H9 (cell line): ENCODE results near the gene SDK1. TPM values are rescaled to one million over a fixed set of nuclear protein-coding genes. Genes with fewer than 3 reads are reported as not detected.

ENCODE experiments used
- DNase-seq: peaks from one replicate; pipeline ENCODE4 v3.0.0-alpha.2; 2017
- H2AFZ ChIP-seq: one replicate; pipeline ENCODE4 v1.6.1; 2013; ENCODE audit warnings: mild to moderate bottlenecking, low read length, control low read depth, moderate library complexity
- H2AK5ac ChIP-seq: 2 replicates; pipeline ENCODE4 v1.6.1; 2013; ENCODE audit warnings: low read length, control low read depth, mixed read lengths; ENCODE audit not compliant: insufficient read length
- H2BK120ac ChIP-seq: one replicate; pipeline ENCODE4 v1.6.1; 2013; ENCODE audit warnings: low read depth, mild to moderate bottlenecking, low read length, control low read depth, inconsistent platforms; ENCODE audit not compliant: poor library complexity, severe bottlenecking
- H2BK12ac ChIP-seq: 2 replicates; pipeline ENCODE4 v1.6.1; 2013; ENCODE audit warnings: low read length, control low read depth, mixed read lengths, low read depth; ENCODE audit not compliant: insufficient read length
- H2BK15ac ChIP-seq: 2 replicates; pipeline ENCODE4 v1.6.1; 2013; ENCODE audit warnings: low read depth, low read length, control low read depth
- H2BK20ac ChIP-seq: one replicate; pipeline ENCODE4 v1.6.1; 2013; ENCODE audit warnings: low read depth, mild to moderate bottlenecking, low read length, control low read depth, inconsistent platforms; ENCODE audit not compliant: poor library complexity, severe bottlenecking
- H2BK5ac ChIP-seq: 2 replicates; pipeline ENCODE4 v1.6.1; 2013; ENCODE audit warnings: low read length, control low read depth, mixed read lengths; ENCODE audit not compliant: insufficient read length
- H3K14ac ChIP-seq: 2 replicates; pipeline ENCODE4 v1.6.1; 2013; ENCODE audit warnings: low read length, control low read depth; ENCODE audit not compliant: insufficient read depth
- H3K18ac ChIP-seq: 2 replicates; pipeline ENCODE4 v1.6.1; 2013; ENCODE audit warnings: low read depth, mild to moderate bottlenecking, mixed read lengths, low read length, control low read depth; ENCODE audit not compliant: insufficient read length
- H3K23ac ChIP-seq: 2 replicates; pipeline ENCODE4 v1.6.1; 2013; ENCODE audit warnings: low read length, control low read depth, mixed read lengths, low read depth; ENCODE audit not compliant: insufficient read length
- H3K23me2 ChIP-seq: 2 replicates; pipeline ENCODE4 v1.6.1; 2013; ENCODE audit warnings: low read depth, mild to moderate bottlenecking, mixed read lengths, low read length, control low read depth; ENCODE audit not compliant: insufficient read length, poor library complexity, severe bottlenecking
- H3K27ac ChIP-seq: 2 replicates; pipeline ENCODE4 v1.5.1; 2013; ENCODE audit warnings: low read length, control low read depth, mixed read lengths, low read depth; ENCODE audit not compliant: insufficient read length
- H3K27me3 ChIP-seq: 2 replicates; pipeline ENCODE4 v1.6.1; 2013; ENCODE audit warnings: low read length, control low read depth, inconsistent platforms; ENCODE audit not compliant: insufficient read depth
- H3K4ac ChIP-seq: 2 replicates; pipeline ENCODE4 v1.6.1; 2013; ENCODE audit warnings: low read depth, mild to moderate bottlenecking, control low read depth, inconsistent platforms, low read length, moderate library complexity
- H3K4me1 ChIP-seq: 2 replicates; pipeline ENCODE4 v1.6.1; 2013; ENCODE audit warnings: low read length, control low read depth, inconsistent platforms; ENCODE audit not compliant: insufficient read depth
- H3K4me2 ChIP-seq: 2 replicates; pipeline ENCODE4 v1.6.1; 2013; ENCODE audit warnings: low read length, control low read depth, mixed read lengths; ENCODE audit not compliant: insufficient read length, insufficient read depth
- H3K56ac ChIP-seq: 2 replicates; pipeline ENCODE4 v1.6.1; 2013; ENCODE audit warnings: low read depth, mild to moderate bottlenecking, mixed read lengths, low read length, control low read depth; ENCODE audit not compliant: insufficient read length
- H3K79me1 ChIP-seq: 2 replicates; pipeline ENCODE4 v1.6.1; 2013; ENCODE audit warnings: low read depth, mild to moderate bottlenecking, moderate library complexity, low read length, control low read depth, inconsistent platforms; ENCODE audit not compliant: insufficient read depth, poor library complexity, severe bottlenecking
- H3K79me2 ChIP-seq: 2 replicates; pipeline ENCODE4 v1.6.1; 2013; ENCODE audit warnings: low read length, control low read depth, inconsistent platforms; ENCODE audit not compliant: insufficient read depth
- H3K9ac ChIP-seq: 2 replicates; pipeline ENCODE4 v1.6.1; 2013; ENCODE audit warnings: low read length, control low read depth, mixed read lengths; ENCODE audit not compliant: insufficient read length; ENCODE audit errors: extremely low read depth
- H3K9me3 ChIP-seq: one replicate; pipeline ENCODE4 v1.6.1; 2013; ENCODE audit warnings: low read depth, low read length, inconsistent platforms; ENCODE audit not compliant: control insufficient read depth
- H3T11ph ChIP-seq: one replicate; pipeline ENCODE4 v1.6.1; 2013; ENCODE audit warnings: mild to moderate bottlenecking, low read length, control low read depth, inconsistent platforms
- H4K20me1 ChIP-seq: one replicate; pipeline ENCODE4 v1.6.1; 2013; ENCODE audit not compliant: control insufficient read depth, insufficient read length, insufficient read depth
- H4K5ac ChIP-seq: 2 replicates; pipeline ENCODE4 v1.6.1; 2013; ENCODE audit warnings: low read depth, mild to moderate bottlenecking, mixed read lengths, low read length, control low read depth; ENCODE audit not compliant: insufficient read length
- H4K8ac ChIP-seq: replicated peaks from 2 replicates; pipeline ENCODE4 v1.6.1; 2013; ENCODE audit warnings: low read length, control low read depth, mixed read lengths, low read depth; ENCODE audit not compliant: insufficient read length
- H4K91ac ChIP-seq: 2 replicates; pipeline ENCODE4 v1.6.1; 2013; ENCODE audit warnings: low read depth, mild to moderate bottlenecking, moderate library complexity, mixed read lengths, low read length, control low read depth; ENCODE audit not compliant: insufficient read length
- H3K27ac Mint-ChIP-seq, 3 experiments: 2 replicates in 2 of 3; 3 replicates in 1 of 3; pipeline ENCODE4 v1.8.0; 2020 to 2021; ENCODE audit warnings: mixed read lengths in 3 of 3, mild to moderate bottlenecking in 1 of 3, moderate library complexity in 1 of 3
- H3K27me3 Mint-ChIP-seq: 2 replicates; pipeline ENCODE4 v1.8.0; 2021; ENCODE audit warnings: low read depth, mild to moderate bottlenecking, moderate library complexity, mixed read lengths
- H3K36me3 Mint-ChIP-seq, 3 experiments: 2 replicates in 2 of 3; 3 replicates in 1 of 3; pipeline ENCODE4 v1.8.0; 2020 to 2021; ENCODE audit warnings: low read depth in 3 of 3, mixed read lengths in 3 of 3; ENCODE audit not compliant: insufficient read depth in 1 of 3
- H3K4me1 Mint-ChIP-seq, 2 experiments: 2 replicates each; pipeline ENCODE4 v1.8.0; 2020; ENCODE audit warnings: mixed read lengths in 2 of 2
- H3K4me3 Mint-ChIP-seq, 2 experiments: 2 replicates in 1 of 2; 3 replicates in 1 of 2; pipeline ENCODE4 v1.8.0; 2020 to 2021; ENCODE audit warnings: mild to moderate bottlenecking in 2 of 2, mixed read lengths in 2 of 2, moderate library complexity in 1 of 2
- H3K9me3 Mint-ChIP-seq, 2 experiments: 2 replicates in 1 of 2; 3 replicates in 1 of 2; pipeline ENCODE4 v1.8.0; 2020; ENCODE audit warnings: mild to moderate bottlenecking in 2 of 2, mixed read lengths in 2 of 2, moderate library complexity in 1 of 2
- WGBS: extraction: QIAGEN DNeasy Blood & Tissue Kit; methylation state at CpG from one replicate; pipeline ENCODE4 v1.1.7; 2013; ENCODE audit warnings: missing lambda C conversion rate, low lambda C conversion rate, mixed read lengths; ENCODE audit not compliant: insufficient read length; ENCODE audit errors: extremely low coverage; 5-methylcytosine and 5-hydroxymethylcytosine counted together
- total RNA-seq: library from RNA; stranded (reverse); gene quantifications from 2 replicates; pipeline ENCODE4 v1.2.1, GENCODE V29; 2021
- TF ChIP-seq, protein P1 (sequence below): fragments of 200-600 bp; sonication (generic); conservative IDR thresholded peaks from 3 replicates; pipeline ENCODE4 v1.8.0; 2021; ENCODE audit warnings: antibody characterized with exemption, mild to moderate bottlenecking

Gene SDK1
- total RNA-seq, 1 experiment from 2014 or later = 8.7 TPM

DNA sequence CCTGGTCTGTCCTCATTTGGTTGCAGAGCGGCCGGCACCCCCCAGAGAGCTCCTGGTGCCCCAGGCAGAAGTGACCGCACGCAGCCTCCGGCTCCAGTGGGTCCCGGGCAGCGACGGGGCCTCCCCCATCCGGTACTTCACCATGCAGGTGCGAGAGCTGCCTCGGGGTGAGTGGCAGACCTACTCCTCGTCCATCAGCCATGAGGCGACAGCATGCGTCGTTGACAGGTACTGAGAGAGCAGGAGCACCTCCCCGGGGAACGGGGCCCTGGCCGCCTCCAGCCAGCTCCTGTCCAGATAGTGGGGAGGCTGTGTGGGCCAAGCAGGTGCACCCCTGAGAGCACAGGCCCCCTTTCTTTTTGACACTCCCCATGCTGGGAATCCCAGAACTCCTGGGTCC, 848.2 kb downstream of the SDK1 start:
- no peak overlapping the region for H3K23ac ChIP-seq
- no peak overlapping the region for H3K9ac ChIP-seq
- H3K9me3 Mint-ChIP-seq = no peaks in the 10 kb centered on the region
- H3K4me3 Mint-ChIP-seq = no peak overlapping the region
- no peaks in the 10 kb centered on the region for H3K9me3 ChIP-seq
- no peaks in the 10 kb centered on the region for H3K79me1 ChIP-seq
- H4K91ac ChIP-seq = no peak overlapping the region
- no peaks in the 10 kb centered on the region for H3K27me3 ChIP-seq
- no peak overlapping the region for H3K14ac ChIP-seq
- peaks cover 0 to 5% (median 5%) of the 10 kb centered on the region in 3 experiments; a peak in 3 of 7 replicates for H3K36me3 Mint-ChIP-seq
- H3K27me3 Mint-ChIP-seq = peaks cover 6% of the 10 kb centered on the region
- H3K79me2 ChIP-seq = no peaks in the 10 kb centered on the region
- no peak overlapping the region for H2BK15ac ChIP-seq
- H2AK5ac ChIP-seq = no peak overlapping the region
- H3K27ac ChIP-seq = no peak overlapping the region
- no peak overlapping the region for H2BK20ac ChIP-seq
- no peak overlapping the region for H2BK120ac ChIP-seq
- H3K4me1 Mint-ChIP-seq = peaks cover 15 to 22% of the 10 kb centered on the region in 2 experiments
- no peak overlapping the region for H3T11ph ChIP-seq
- no CpG with 5 or more reads among the region's 18 CpGs for WGBS
- no peaks in the 10 kb centered on the region for H3K23me2 ChIP-seq
- H3K27ac Mint-ChIP-seq = no peak overlapping the region
- H4K20me1 ChIP-seq = no peaks in the 10 kb centered on the region
- H3K56ac ChIP-seq = no peak overlapping the region
- no peak overlapping the region for H2BK5ac ChIP-seq
- H2BK12ac ChIP-seq = no peak overlapping the region
- no peak overlapping the region for H4K5ac ChIP-seq
- H3K4me2 ChIP-seq = no peak overlapping the region
- no peaks in the 10 kb centered on the region; the same call in 1 of the 2 replicates for H3K4me1 ChIP-seq
- H3K4ac ChIP-seq = no peak overlapping the region
- H4K8ac ChIP-seq = no peak overlapping the region
- no peak overlapping the region for H2AFZ ChIP-seq
- TF ChIP-seq, protein P1, sequence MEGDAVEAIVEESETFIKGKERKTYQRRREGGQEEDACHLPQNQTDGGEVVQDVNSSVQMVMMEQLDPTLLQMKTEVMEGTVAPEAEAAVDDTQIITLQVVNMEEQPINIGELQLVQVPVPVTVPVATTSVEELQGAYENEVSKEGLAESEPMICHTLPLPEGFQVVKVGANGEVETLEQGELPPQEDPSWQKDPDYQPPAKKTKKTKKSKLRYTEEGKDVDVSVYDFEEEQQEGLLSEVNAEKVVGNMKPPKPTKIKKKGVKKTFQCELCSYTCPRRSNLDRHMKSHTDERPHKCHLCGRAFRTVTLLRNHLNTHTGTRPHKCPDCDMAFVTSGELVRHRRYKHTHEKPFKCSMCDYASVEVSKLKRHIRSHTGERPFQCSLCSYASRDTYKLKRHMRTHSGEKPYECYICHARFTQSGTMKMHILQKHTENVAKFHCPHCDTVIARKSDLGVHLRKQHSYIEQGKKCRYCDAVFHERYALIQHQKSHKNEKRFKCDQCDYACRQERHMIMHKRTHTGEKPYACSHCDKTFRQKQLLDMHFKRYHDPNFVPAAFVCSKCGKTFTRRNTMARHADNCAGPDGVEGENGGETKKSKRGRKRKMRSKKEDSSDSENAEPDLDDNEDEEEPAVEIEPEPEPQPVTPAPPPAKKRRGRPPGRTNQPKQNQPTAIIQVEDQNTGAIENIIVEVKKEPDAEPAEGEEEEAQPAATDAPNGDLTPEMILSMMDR = no peak
- no peak overlapping the region for H3K18ac ChIP-seq
- DNase-seq = no peak
